ENCODE data around the gene NBAS. TPM values are rescaled to one million over a fixed set of nuclear protein-coding genes. Genes with fewer than 3 reads are reported as not detected.
"Not testable (repeated sequence)": the region's sequence is repeated elsewhere in the genome, so short reads cannot be mapped to it uniquely, and the experiment has no call there.

Gene NBAS
- total RNA-seq, 2 experiments from 2014 or later = 24.3 to 25.5 TPM

- DNase-seq = no peak
- Mint-ChIP-seq H3K27ac (no peak overlapping the region), H3K4me1 (ENCODE audit: low read depth) (no peaks in the 10 kb centered on the region), H3K36me3 (ENCODE audit: low read depth) (peaks cover 71% of the 10 kb centered on the region), H3K9me3 (no peaks in the 10 kb centered on the region), H3K27me3 (no peaks in the 10 kb centered on the region), H3K4me3 (no peak overlapping the region)
- Histone ChIP-seq H3K27ac (ENCODE audit: low read depth in 1 of 2, low read length in 2 of 2) (no peak overlapping the region), H3K9me3 (ENCODE audit: control insufficient read depth in 1 of 2, insufficient read depth in 1 of 2, low read length in 2 of 2) (peaks cover 0 to 2% of the 10 kb centered on the region in 2 experiments), H3K4me3 (ENCODE audit: low read length) (no peak overlapping the region), H3K27me3 (ENCODE audit: control insufficient read depth in 1 of 2, insufficient read depth in 2 of 2, low read length in 2 of 2) (no peaks in the 10 kb centered on the region), H3K36me3 (ENCODE audit: insufficient read depth, low read length) (peaks cover 16% of the 10 kb centered on the region), H3K4me1 (ENCODE audit: insufficient read depth, low read length) (no peaks in the 10 kb centered on the region)
- CTCF ChIA-PET = no interaction called here
- intact Hi-C loops (cut with DNase I, micrococcal nuclease) = no loop called here
- ATAC-seq (ENCODE audit: poor library complexity) = no peak
- no peak for TF ChIP-seq CTCF (IDR thresholded peaks at IDR 0.05)
- POLR2A ChIA-PET = no interaction called here
Measured at GRCh38 chr2:15218423-15219086, 342.6 kb downstream of the NBAS start.

- Histone ChIP-seq H3K9me3 (ENCODE audit: control insufficient read depth in 1 of 2, insufficient read depth in 1 of 2, low read length in 2 of 2) (peaks cover 0 to 13% of the 10 kb centered on the region in 2 experiments), H3K27me3 (ENCODE audit: control insufficient read depth in 1 of 2, insufficient read depth in 2 of 2, low read length in 2 of 2) (no peaks in the 10 kb centered on the region), H3K36me3 (ENCODE audit: insufficient read depth, low read length) (peaks cover 23% of the 10 kb centered on the region), H3K27ac (ENCODE audit: low read depth in 1 of 2, low read length in 2 of 2) (no peak overlapping the region), H3K4me3 (ENCODE audit: low read length) (no peak overlapping the region), H3K4me1 (ENCODE audit: insufficient read depth, low read length) (no peaks in the 10 kb centered on the region)
- ChIA-PET POLR2A (no interaction called here), CTCF (no interaction called here)
- ATAC-seq (ENCODE audit: poor library complexity) (no peak), DNase-seq (no peak)
- TF ChIP-seq CTCF (IDR thresholded peaks at IDR 0.05) = no peak
- intact Hi-C loops (cut with DNase I, micrococcal nuclease) = no loop called here
- Mint-ChIP-seq H3K4me1 (ENCODE audit: low read depth) (no peaks in the 10 kb centered on the region), H3K27ac (no peak overlapping the region), H3K36me3 (ENCODE audit: low read depth) (peaks cover 99% of the 10 kb centered on the region), H3K9me3 (peaks cover 18% of the 10 kb centered on the region), H3K4me3 (no peak overlapping the region), H3K27me3 (no peaks in the 10 kb centered on the region)
Measured at GRCh38 chr2:15212249-15212648, 348.9 kb downstream of the NBAS start.

GRCh38 chr2:15210542-15210941, 350.6 kb downstream of the NBAS start:
- CTCF ChIA-PET; H3K27ac ChIP-seq (ENCODE audit: low read depth in 1 of 2, low read length in 2 of 2); H3K27me3 ChIP-seq (ENCODE audit: control insufficient read depth in 1 of 2, insufficient read depth in 2 of 2, low read length in 2 of 2); ATAC-seq (ENCODE audit: poor library complexity); H3K4me1 ChIP-seq (ENCODE audit: insufficient read depth, low read length); POLR2A ChIA-PET; H3K4me3 Mint-ChIP-seq; H3K27ac Mint-ChIP-seq; H3K4me3 ChIP-seq (ENCODE audit: low read length); H3K4me1 Mint-ChIP-seq (ENCODE audit: low read depth); intact Hi-C loops (cut with DNase I, micrococcal nuclease); H3K27me3 Mint-ChIP-seq; DNase-seq: not testable (repeated sequence)
- peaks cover 15% of the 10 kb centered on the region for H3K36me3 ChIP-seq (ENCODE audit: insufficient read depth, low read length)
- H3K9me3 ChIP-seq (ENCODE audit: control insufficient read depth in 1 of 2, insufficient read depth in 1 of 2, low read length in 2 of 2) = peaks cover 4 to 13% of the 10 kb centered on the region in 2 experiments
- H3K9me3 Mint-ChIP-seq = peaks cover 18% of the 10 kb centered on the region
- H3K36me3 Mint-ChIP-seq (ENCODE audit: low read depth) = peaks cover 98% of the 10 kb centered on the region

GRCh38 chr2:15206419-15206818, 354.7 kb downstream of the NBAS start:
- Histone ChIP-seq H3K36me3 (ENCODE audit: insufficient read depth, low read length) (no peaks in the 10 kb centered on the region), H3K4me1 (ENCODE audit: insufficient read depth, low read length) (no peaks in the 10 kb centered on the region), H3K4me3 (ENCODE audit: low read length) (no peak overlapping the region), H3K27ac (ENCODE audit: low read depth in 1 of 2, low read length in 2 of 2) (no peak overlapping the region), H3K9me3 (ENCODE audit: control insufficient read depth in 1 of 2, insufficient read depth in 1 of 2, low read length in 2 of 2) (peaks cover 4 to 6% of the 10 kb centered on the region in 2 experiments), H3K27me3 (ENCODE audit: control insufficient read depth in 1 of 2, insufficient read depth in 2 of 2, low read length in 2 of 2) (no peaks in the 10 kb centered on the region)
- Mint-ChIP-seq H3K27ac (no peak overlapping the region), H3K4me1 (ENCODE audit: low read depth) (no peaks in the 10 kb centered on the region), H3K4me3 (no peak overlapping the region), H3K36me3 (ENCODE audit: low read depth) (peaks cover 78% of the 10 kb centered on the region), H3K27me3 (no peaks in the 10 kb centered on the region), H3K9me3 (peaks cover 9% of the 10 kb centered on the region)
- ATAC-seq (ENCODE audit: poor library complexity) (no peak), DNase-seq (no peak)
- intact Hi-C loops (cut with DNase I, micrococcal nuclease) = no loop called here
- TF ChIP-seq CTCF (IDR thresholded peaks at IDR 0.05) = no peak
- CTCF ChIA-PET = no interaction called here
- POLR2A ChIA-PET = no interaction called here

All from CD4-positive, alpha-beta T cell (primary cell).